HG03521 (cell line): ENCODE data around the gene RTN4RL1.

Source experiments
- ATAC-seq: cut with Tn5 transposase; IDR thresholded peaks from one replicate; pipeline ENCODE4 v1.9.1; 2021; ENCODE audit warnings: mild to moderate bottlenecking, moderate library complexity; ENCODE audit not compliant: unreplicated experiment

The RTN4RL1 gene

DNA sequence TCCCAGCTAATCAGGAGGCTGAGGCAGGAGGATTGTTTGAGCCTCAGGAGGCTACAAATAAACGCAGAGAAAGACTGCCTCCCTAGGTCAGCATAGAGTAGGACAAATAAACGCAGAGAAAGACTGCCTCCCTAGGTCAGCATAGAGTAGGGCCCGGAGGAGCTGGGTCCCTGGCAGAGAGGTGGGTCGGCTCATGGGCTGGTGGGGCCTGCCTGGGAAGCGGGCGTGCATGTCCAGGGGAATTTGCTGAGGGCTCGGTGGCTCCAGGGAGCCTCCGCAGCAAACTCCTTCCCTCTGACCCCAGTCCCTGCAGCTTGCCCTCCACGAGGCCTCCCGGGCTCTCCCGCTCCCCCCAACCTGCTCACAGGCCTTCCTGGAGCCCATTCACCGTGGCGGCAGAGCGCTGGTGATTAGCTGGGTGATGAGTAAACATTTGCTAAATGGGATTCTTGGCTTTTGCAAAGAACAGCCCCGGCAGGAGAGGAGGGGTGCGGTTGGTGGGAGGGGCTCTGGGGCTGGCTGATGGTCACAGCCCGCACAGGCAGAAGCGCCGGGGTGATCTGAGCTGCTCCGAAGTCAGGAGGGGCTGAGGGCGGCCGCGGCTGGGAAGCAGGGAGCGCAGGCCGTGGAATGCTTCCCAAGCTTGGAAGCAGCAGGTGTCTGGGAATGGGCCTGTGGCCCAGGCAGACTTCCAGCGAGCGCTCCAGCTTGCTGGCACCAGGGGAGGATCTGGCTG lies 93.1 kb downstream of the RTN4RL1 start:
- ATAC-seq, result no peak

DNA sequence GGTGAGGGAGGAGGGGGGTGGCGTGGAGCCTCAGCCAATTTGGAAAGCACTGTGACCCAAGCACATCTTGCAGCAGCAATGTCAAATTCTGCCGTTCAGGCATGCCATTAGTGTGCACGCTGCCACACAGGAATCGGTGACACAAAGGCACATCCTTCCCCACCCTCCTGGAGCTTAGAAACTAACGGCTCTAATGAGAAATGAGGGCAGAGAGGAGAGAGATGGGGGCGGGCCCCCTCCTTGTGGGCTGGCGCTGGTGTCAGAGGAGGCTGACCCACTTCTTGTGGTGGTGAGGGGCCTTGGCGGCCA lies 94.8 kb downstream of the RTN4RL1 start:
- ATAC-seq, result no peak

DNA sequence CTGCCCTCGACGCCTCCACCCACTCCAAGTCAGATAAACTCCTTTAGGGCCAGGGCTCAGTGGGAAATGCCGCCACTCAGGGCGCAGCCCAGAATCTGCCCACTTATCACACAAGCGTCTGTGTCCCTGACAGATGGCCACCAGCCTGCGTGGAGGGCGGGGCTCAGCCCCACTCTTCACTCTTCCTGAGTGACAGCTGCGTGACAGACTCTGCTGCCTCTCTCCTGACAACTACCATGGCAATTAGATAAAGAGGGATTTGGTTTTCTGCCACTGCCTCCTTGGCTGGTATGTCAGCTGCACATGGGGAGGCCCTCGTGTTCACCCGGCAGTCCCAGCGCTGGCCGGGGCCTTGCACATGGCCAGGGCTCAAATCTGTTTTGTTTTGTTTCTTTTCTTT lies 96.2 kb downstream of the RTN4RL1 start:
- ATAC-seq, result no peak

DNA sequence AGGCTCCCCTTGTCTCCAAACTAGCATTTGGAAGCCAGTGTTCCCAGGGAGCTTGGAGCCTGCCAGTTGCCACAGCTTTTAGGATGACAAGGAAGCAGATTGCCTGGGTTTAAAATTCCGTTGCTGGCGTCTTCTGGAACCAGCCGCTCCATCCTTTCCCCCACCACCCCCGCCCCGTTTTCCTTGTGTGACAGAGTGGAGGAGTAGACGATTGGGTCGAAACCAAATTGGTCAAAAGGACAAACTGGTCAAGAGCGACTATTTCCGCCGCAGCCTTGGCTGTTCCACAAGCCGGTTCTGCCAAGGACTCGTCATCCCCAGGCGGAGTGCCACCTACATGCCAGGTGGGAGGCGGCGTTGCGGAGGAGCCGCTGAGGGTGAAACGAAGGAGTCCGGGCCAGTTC lies 104.2 kb downstream of the RTN4RL1 start:
- no peak for ATAC-seq

DNA sequence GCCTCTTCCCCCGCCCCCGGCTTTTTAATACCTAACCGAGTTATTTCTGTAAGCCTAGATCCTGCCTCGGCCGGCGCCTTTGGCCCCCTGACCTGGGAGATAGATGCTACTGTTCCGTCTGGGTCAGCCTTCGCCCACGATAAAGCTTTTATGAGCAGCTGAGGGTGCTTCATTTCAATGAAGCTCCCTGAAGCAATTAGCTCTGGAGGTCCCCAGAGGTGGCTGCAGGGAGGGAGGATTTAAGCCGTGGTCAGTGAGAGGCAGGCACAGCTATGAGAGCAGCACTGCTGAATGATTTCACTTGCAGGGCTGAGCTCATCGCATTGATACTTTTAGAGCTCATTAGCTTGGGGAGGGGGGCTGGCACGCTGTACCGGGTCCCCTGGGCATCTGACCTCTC lies 105.9 kb downstream of the RTN4RL1 start:
- ATAC-seq, result no peak

DNA sequence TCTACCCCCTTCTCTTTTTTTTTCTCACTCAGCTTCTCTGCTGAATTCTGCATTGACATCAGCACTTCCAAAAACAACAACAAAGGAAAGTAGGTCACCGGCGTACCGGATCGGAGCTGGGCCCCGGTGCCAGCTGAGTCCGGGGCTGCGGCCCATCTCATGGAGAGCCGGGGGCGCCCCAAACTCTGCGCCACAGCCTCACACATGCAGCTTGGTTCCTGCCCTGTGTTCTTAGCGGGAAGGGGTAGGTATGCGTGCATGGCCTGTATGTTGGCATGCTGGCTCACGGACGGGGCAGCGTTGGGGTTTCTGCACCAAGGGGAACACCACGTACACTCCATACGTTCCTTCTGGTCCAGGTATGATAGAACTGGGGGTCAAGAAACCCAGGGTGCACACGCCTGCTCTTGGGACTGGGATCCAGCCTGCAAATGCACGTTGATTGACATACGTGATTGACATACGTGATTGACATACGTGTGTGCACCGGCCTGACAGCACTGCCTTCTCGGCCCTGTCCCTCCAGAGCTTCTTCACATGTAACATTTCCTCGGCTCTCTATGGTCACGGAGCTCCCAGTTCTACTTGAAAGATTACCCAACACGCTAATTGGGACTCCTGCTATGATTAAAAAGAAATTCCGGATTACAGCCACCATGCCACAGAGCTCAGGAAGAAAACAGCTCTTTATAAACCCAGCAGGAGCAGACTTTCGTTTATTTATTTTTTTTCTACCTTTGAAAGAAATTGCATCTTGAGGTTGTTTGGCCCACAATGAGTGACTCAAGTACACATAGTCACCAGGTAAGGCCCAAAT lies 106.6 kb downstream of the RTN4RL1 start:
- no peak for ATAC-seq

DNA sequence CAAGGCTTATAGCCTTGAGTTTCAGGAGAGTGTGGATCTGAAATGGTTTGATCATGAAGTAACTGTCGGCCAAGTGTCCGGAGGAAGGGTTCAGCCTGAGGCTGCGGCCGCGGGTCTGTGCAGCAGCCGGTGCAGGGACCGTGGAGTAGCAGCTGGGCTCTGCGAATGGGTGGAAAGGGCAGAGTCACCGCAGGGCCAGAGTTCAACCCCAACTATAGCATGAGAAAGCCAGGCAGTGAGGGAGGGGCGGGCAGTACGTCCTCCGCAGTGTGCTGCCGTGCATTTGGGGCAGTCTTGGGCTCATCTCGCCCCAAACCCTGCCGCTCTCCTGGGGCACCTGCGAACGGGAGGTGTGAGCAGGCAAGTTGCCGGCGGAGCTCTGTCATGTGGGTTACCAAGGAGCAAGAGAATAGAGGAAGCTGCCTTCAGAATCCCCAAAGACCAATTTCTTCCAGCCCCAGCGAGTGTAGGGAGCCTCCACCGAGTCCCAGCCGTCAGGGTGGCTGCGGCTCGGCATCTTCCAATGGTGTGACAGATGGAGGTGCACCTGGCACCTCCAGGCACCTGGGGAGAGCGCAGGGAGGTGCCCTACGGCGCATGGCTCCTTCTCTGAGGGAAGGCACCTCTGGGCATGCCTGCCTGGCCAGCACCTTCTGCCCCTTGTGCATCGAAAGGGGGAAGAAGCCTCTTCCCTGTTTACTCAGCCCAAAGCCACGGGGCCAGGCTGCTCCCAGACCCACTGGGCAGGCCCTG lies 108.0 kb downstream of the RTN4RL1 start:
- no peak for ATAC-seq

DNA sequence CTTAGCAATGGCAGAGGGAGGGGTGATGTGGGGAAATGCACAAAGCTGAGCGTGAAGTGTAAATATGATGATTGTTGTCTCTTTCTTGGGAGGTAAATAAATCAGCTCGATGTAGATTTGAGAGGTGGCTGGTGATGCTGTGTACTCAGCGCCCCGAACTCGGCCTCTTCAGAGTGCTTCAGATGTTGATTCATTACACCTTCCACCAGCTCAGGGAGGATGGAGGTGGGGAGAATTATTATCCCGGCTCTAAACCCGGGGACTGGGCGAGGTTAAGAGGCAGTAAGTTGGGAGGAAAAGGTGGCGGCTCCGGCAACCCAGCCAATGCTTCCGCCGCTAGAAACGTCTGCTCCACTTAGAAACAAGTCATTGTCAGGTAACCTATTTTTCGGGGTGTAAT lies 108.8 kb downstream of the RTN4RL1 start:
- ATAC-seq, result no peak

DNA sequence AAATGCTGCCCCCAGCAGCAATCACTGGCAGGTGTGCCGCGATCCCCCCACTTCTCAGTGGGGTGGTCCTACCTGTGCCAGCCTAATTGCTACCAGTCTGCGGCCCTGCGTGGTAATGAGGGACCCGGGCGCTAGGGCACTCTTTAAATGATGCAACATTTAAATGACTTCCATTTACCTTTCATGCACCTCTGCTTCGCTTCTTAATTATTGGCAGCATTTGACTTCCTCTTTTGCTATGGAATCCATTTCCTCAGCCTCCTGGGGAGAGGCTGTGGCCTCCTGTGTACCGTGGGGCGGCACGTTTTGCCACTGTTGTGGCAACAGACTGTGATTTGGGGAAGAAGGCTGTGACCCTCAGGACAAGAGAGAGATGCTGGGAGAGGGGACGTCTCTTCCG lies 109.2 kb downstream of the RTN4RL1 start:
- no peak for ATAC-seq

DNA sequence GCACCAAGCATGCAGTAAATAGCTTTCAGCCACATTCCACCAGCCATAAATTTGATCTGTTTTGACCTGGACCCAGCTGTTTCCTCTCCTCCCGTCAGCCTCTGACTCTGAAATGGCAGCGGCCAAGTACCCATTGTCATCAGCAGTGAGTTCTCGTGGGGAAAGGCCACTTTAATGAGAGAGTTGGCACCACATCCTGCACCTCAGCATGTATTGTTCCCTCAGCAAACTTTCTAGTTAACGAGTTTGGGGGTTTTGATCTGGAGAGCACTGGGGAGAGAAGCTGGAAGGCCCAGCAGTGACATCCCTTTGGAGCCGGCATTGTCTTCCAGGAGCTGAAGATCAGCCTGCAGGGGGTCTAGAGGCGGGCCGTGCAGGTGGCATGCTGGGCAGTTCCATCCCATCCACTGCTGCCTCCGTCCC lies 110.5 kb downstream of the RTN4RL1 start:
- no peak for ATAC-seq

DNA sequence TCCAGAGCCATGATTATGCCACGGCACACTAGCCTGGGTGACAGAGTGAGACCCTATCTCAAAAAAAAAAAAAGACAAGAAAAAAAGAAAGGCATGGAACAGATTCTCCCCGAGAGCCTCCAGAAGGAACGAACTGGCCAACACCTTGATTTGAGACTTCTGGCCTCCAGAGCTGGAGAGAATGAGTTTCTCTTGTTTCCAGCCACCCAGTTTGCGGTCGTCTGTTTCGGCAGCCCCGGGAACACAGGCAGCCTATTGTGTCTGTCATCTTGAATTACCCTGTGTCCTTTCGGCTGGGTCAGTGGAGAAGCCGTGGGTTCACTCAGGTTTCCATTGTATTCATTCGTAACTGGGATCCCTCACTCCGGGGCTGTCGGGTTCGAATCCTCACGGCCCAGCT lies 111.4 kb downstream of the RTN4RL1 start:
- no peak for ATAC-seq

DNA sequence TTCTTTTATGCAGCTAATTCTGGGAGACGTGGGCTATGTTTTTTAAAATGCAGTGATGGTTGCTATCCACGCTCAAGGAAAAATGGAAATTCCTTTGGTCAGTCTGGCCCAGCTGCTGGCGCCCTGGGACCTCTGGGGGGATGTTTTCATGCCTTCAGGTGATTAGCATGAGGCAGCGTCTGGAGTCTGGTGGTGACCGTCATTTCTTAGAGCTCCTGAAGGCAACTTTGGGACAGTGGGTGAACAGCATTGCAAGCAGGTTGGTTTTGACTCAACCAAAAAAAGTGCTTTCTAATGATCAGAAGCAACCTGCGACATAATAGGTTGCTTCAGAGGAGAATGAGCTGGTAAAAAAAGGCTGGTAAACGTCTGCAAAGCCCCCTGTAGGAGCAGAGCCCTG lies 113.0 kb downstream of the RTN4RL1 start:
- ATAC-seq, result no peak

DNA sequence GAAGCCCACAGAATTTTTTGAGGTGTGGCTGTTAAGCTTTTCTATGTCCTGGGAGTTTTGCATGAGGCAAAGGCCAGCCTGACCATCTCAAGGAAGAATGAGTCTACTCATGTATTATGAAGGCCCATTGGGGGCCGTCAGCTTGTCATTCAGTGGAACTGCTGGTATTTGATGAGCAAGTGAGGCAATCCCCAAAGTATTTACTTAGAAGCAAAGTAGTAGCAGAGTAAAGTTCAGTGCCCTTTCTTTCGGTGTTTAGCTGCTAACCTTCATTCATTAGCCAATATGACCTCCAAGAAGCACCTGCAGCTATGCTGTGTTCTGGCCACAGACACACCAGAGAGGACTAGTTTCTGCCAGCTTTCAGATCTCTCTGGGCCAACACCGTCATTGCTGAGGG lies 115.1 kb downstream of the RTN4RL1 start:
- ATAC-seq, result no peak

DNA sequence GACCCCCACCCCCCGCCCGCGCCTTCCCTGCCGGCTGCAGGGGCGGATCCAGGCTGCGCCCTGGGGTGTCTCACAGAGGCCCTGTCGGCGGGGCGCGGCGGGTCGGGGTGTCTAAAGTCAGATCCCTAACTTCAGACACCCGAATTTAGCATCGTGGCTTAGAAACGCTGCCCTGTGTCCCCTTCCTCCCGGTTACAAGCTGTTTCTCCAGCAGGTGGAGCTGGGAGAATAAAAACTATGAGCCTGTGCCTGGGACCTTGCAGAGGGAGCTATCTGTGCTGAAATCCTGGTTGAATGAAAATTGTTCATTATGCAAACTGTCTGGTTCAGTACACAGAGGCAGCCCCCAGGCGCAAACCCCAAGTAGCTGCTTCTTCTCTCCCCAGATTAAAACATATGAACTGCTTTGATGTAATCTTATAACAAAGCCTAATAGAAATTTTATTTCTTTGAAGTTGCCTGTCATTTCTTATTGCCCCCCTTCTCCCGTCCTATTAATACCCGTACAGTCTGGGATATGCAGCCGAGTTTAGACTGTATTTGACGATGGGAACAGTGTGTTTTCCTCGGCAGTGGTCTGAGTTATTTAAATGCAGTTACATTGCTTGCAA lies 116.3 kb downstream of the RTN4RL1 start:
- no peak for ATAC-seq

DNA sequence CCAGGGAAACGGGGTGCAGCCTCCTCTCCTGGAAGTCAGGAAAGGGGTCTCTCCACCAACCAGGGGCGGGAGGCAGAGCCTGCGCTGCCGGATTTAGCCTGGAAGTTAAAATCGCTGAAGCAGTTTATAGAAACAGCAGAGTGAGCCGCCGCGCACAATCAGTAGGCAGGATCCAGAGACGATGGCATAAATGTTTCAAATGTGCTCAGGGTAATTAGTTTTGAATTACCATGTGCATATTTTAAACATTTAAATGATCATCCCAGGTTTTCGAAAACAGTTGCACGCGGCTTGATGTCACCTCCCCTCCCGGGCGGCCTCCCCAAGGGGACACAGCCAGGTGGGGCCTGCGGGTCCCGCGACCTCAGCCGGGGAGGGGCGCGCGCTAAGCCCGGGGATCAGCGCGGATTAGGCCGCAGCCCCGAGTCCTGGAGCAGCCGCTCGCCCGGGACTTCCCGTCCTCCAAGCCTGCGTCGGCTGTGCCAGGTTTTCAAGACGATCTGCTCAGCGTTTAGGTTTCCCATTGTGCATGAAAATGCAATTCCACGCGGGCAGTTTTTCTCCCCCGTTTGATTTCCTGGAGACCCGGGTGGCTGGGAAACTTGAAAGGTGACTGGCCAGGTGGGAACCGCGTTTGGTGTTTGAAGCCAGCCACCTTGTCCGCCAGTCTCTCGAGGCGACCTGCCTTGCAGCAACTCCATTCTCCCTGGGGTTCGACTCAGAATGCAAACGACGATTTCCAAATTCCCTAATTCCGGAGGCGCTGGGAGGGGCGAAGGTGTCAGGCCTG lies 117.0 kb downstream of the RTN4RL1 start:
- ATAC-seq, result no peak

DNA sequence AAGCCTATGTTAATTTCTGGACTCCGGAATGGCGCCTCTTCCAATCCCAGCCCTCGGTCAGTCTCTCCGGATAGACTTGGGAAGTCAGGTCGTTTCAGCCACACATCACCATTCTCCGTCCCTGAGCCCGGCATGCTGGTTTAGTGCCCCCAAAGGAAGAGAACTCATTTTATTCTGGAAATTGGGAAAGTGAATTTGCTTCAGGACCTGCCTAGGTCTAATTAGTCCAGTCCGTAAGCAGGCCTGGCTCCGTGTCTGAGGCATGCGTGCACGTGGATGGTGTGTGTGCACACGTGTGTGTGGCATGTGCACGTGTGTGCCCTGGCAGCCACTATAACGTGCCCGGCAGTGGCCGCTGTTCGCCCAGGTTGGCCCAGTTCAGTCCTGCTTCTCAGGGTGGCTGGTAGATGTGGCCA lies 117.9 kb downstream of the RTN4RL1 start:
- no peak for ATAC-seq

DNA sequence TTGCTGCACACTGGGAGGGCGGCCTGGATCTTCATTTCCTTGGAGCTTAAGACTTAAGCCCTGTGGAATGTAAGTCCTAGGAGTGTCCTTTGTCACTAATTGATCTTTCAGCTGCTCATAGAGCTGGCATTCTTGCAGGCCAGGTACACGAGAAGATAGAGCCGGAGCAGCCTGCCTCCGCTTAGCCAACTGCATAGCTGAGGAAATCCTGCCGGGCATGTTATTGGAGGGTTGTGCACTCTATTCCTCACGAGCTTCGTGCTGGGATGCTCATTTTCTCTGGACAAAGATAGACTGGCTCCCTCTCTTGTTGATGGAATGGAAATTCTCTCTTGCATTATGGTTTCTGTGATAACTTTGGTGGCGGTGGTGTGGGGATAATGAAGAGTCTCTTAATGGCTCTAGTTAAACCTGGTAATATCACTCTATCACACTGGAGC lies 118.5 kb downstream of the RTN4RL1 start:
- no peak for ATAC-seq

DNA sequence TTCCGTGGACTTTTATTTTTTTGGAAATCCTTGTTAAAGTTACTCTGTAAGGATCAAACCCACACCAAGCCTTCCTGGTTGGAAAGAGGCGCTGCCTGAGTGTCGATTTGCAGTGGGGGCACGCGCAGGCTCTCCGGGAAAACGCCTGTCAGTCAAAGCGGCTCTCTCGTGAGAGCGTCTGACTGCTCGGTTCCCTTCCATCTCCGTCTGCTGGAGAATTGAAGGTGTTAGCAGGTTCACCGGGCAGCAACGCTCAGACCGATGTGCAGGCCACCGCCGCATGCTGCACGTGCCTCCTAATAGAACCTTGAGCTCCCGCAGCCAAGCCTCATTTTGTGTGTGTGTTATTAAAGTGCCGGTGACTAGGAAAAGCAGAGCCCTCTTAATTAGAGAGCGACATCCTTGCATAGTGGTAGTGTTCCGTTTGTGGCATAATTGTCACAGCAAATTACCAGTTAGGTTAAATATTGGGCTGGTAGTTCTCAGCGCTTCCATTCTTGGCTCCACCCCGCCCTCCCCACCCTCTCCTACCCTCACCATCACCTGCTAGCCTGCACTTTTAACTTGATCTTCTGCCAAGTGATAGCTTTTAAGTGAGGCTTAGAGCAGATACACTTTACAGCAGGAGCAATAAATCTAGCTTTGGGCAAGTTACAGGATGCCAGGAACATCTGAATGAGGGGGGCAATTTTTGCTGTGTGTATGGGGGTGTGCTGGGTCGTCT lies 119.8 kb downstream of the RTN4RL1 start:
- no peak for ATAC-seq

DNA sequence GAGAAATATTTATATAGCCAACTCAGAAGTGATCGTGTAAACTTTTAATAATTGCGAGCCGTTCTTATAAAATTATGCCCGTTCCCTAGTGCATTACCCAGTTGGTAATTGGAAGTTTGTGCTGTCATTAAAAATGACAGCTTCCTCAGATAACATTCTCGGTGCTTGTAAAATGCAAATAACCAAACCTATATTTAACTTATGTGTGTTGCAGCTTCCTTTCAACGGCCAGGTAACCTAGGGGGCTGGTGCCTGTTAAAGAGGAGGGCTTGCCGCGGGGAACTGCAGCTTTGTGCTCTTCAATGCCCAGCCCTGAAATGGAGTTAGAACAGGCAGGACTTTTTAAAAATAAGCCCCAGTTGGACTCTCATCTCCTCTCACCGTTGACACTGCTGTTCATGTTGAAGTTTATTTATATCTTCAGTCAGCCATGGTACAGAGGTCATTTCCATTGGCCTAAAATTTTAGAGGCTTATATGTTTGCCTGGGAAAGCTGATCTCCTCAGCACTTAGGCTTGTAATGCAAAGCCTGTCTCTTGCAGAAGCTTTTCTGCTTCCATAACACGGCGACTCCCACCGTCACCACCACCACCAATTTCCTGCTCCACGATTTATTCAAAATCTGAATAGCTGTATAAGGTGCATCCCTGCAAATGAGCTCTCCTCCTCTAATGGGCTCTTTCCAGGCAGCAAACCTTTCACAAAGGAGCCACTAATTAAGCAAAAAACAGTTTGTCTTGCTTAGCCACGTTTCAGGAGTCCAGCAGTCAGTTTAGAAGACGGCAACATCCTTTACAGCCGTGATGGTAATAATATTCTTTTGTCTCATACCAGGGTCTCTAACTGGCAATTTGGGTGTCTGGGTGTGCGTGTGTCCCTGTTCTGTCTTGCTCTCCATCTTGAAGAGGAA lies 120.6 kb downstream of the RTN4RL1 start:
- ATAC-seq, result no peak
